GM15510 (cell line): ENCODE results near the gene CELF1.
A peak's percentile ranks its signal among the peaks of the same experiment; 100 is the strongest.

Source experiments
- POLR2A ChIP-seq: IDR thresholded peaks from 3 replicates; pipeline ENCODE4 v1.6.1; 2011; ENCODE audit warnings: borderline replicate concordance; ENCODE audit not compliant: insufficient read length; ENCODE audit errors: extremely low read depth

The CELF1 gene

GRCh38 chr11:47552566-47553405, at the start of gene CELF1:
Gene CELF1 (minus strand): TSS chr11:47553132. CDS start chr11:47499523, 53,609 bp downstream.
- peak; percentile 87 for TF ChIP-seq POLR2A

- no peak for TF ChIP-seq POLR2A
These were observed 47.0 kb upstream of the CELF1 start for GRCh38 chr11:47599902-47600301.

- TF ChIP-seq POLR2A = no peak
These were observed 43.0 kb upstream of the CELF1 start for GRCh38 chr11:47595967-47596366.

GRCh38 chr11:47595029-47595428, 42.1 kb upstream of the CELF1 start:
- no peak for TF ChIP-seq POLR2A

GRCh38 chr11:47593934-47594855, 41.3 kb upstream of the CELF1 start, which contains the start of gene C1QTNF4:
Gene C1QTNF4 (minus strand): TSS chr11:47594411. CDS start chr11:47590810, 3,601 bp downstream.
- no peak for TF ChIP-seq POLR2A

GRCh38 chr11:47593492-47593933, 40.6 kb upstream of the CELF1 start:
- TF ChIP-seq POLR2A = no peak

GRCh38 chr11:47592970-47593369, 40.0 kb upstream of the CELF1 start:
- no peak for TF ChIP-seq POLR2A

- no peak for TF ChIP-seq POLR2A
These were observed 39.3 kb upstream of the CELF1 start for GRCh38 chr11:47592251-47592650.

GRCh38 chr11:47591764-47592163, 38.8 kb upstream of the CELF1 start:
- no peak for TF ChIP-seq POLR2A

GRCh38 chr11:47589977-47590861, 37.3 kb upstream of the CELF1 start:
- TF ChIP-seq POLR2A = no peak

GRCh38 chr11:47589584-47589976, 36.6 kb upstream of the CELF1 start:
- no peak for TF ChIP-seq POLR2A

- TF ChIP-seq POLR2A = no peak
These were observed 36.2 kb upstream of the CELF1 start for GRCh38 chr11:47589118-47589517.

- TF ChIP-seq POLR2A = no peak
These were observed 34.9 kb upstream of the CELF1 start for GRCh38 chr11:47587723-47588326.
